Colonic mucosa (tissue), 4 donors: ENCODE results near the gene RIMS3. TPM values are rescaled to one million over a fixed set of nuclear protein-coding genes. Genes with fewer than 3 reads are reported as not detected.

Source experiments
- DNase-seq: peaks from one replicate; pipeline ENCODE4 v3.0.0-alpha.2; 2020
- H3K27ac ChIP-seq: fragments of 200-600 bp; one replicate; pipeline ENCODE4 v1.8.0; 2021
- H3K27me3 ChIP-seq: fragments of 200-600 bp; one replicate; pipeline ENCODE4 v1.8.0; 2021
- H3K36me3 ChIP-seq: fragments of 200-600 bp; one replicate; pipeline ENCODE4 v1.8.0; 2021
- H3K4me1 ChIP-seq: fragments of 200-600 bp; one replicate; pipeline ENCODE4 v1.8.0; 2021; ENCODE audit warnings: mild to moderate bottlenecking
- H3K4me3 ChIP-seq: fragments of 200-600 bp; one replicate; pipeline ENCODE4 v1.8.0; 2021
- H3K9ac ChIP-seq, 2 donors: one replicate each; pipeline ENCODE4 v1.7.0; 2013; ENCODE audit warnings: control low read depth in 2 of 2, low read depth in 2 of 2, low read length in 2 of 2
- H3K9me3 ChIP-seq: fragments of 200-600 bp; one replicate; pipeline ENCODE4 v1.8.0; 2021
- intact Hi-C: fragments of 100-400 bp; cut with DNase I; formaldehyde crosslinking; loops from one replicate; pipeline ENCODE4 v1.14.1; 2022
- total RNA-seq, 2 donors: library from RNA; stranded (reverse); fragmentation: NEBNext Ultra II Directional in 1 of 2; extraction: Animal tissue kit (Norgen Biotek cat#: 25700) in 1 of 2; gene quantifications; one replicate each; pipeline ENCODE4 v1.2.1, GENCODE V29; 2021
- TF ChIP-seq, protein P1 (sequence below): fragments of 200-600 bp; IDR thresholded peaks from one replicate; pipeline ENCODE4 v1.8.0; 2022; ENCODE audit warnings: antibody characterized with exemption, mild to moderate bottlenecking
- donor health status: healthy.
- donor health status: DM: no; HTN: no; CAD: no.
- donor health status: DM: no; HTN: no; CAD: no.

RIMS3 gene
- total RNA-seq, 2 donors from 2014 or later: 7.0 to 9.5 TPM

DNA sequence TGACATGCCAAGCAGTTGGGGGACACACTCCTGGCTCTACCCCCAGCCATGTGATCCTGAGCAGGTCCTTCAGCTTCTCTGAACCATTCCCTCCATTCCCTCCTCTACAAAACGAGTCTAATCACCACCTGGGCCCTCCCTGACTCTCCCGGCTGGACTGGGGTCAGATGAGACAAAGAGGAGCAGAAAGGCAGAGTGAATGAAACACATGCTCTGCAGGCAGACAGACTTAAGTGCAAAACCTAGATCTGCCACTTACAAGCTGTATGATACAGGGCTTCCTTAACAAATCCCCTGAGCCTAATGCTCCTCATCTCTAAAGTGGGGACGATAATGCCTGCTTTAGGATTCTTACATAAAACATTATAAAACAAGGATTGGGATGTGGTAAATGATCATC lies 17.3 kb downstream of the RIMS3 start:
- intact Hi-C loops: no loop called here

DNA sequence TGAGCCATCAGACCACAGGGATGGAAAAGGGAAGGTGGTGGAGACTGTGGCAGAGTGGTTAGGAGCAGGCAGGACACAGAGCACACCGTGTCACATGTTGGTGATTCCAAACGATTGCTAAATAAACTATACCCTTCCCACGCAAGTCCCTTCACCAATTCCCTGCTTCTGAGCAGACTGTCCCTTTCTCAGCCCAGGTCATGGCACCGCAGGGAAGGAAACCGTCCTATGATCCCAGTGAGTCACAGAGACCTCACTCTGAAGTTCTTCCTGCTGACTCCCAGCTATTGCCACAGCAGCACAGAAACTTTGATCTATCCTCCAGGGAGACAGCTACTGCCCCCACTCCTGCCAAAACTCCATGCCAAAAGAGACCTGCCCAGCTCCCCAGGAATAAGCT lies 19.2 kb downstream of the RIMS3 start:
- no peaks in the 10 kb centered on the region for H3K4me1 ChIP-seq
- H3K9ac ChIP-seq: no peak overlapping the region
- no peak overlapping the region for H3K27ac ChIP-seq
- TF ChIP-seq, protein P1, sequence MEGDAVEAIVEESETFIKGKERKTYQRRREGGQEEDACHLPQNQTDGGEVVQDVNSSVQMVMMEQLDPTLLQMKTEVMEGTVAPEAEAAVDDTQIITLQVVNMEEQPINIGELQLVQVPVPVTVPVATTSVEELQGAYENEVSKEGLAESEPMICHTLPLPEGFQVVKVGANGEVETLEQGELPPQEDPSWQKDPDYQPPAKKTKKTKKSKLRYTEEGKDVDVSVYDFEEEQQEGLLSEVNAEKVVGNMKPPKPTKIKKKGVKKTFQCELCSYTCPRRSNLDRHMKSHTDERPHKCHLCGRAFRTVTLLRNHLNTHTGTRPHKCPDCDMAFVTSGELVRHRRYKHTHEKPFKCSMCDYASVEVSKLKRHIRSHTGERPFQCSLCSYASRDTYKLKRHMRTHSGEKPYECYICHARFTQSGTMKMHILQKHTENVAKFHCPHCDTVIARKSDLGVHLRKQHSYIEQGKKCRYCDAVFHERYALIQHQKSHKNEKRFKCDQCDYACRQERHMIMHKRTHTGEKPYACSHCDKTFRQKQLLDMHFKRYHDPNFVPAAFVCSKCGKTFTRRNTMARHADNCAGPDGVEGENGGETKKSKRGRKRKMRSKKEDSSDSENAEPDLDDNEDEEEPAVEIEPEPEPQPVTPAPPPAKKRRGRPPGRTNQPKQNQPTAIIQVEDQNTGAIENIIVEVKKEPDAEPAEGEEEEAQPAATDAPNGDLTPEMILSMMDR: no peak
- DNase-seq: no peak
- H3K4me3 ChIP-seq: no peak overlapping the region
- no peaks in the 10 kb centered on the region for H3K27me3 ChIP-seq
- H3K9me3 ChIP-seq: no peaks in the 10 kb centered on the region
- H3K36me3 ChIP-seq: no peaks in the 10 kb centered on the region
- intact Hi-C loops: no loop called here

More for the DNA sequence above, 17.3 kb downstream of the RIMS3 start:
- Histone ChIP-seq H3K4me1 (no peaks in the 10 kb centered on the region), H3K4me3 (no peak overlapping the region), H3K27me3 (no peaks in the 10 kb centered on the region), H3K36me3 (no peaks in the 10 kb centered on the region), H3K9me3 (no peaks in the 10 kb centered on the region), H3K9ac (no peak overlapping the region), H3K27ac (no peak overlapping the region)
- no peak for DNase-seq
- TF ChIP-seq, protein P1: no peak

DNA sequence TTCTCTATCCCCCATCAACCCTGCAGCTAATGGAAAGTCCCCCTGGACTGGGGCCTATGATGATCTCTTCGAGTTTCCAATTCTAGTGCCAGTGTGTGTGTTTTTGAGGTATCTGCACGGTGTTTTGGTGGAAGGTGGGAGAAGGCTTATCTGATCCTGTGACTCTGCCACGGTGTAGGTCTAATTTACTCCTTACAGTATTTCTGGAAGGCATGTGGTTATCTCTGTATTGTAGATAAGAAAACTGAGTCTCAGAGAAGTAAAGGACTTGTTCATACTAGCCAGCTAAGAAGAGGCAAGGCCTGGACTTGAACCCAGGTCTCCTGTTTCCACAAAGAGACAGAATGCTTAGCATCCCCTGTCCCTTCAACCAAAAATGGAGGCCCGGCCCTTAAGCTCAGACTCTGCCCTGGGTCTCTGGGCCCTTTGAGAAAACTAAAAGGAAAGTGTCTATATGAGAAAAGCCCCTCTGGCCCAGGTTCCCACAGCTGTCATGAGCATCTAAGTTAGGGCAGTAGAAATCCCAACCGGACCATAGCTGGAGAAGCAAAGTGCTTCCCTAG lies 20.3 kb downstream of the RIMS3 start:
- H3K4me3 ChIP-seq: no peak overlapping the region
- TF ChIP-seq, protein P1: no peak
- H3K27me3 ChIP-seq: no peaks in the 10 kb centered on the region
- no peaks in the 10 kb centered on the region for H3K36me3 ChIP-seq
- DNase-seq: no peak
- H3K4me1 ChIP-seq: no peaks in the 10 kb centered on the region
- H3K27ac ChIP-seq: no peak overlapping the region
- intact Hi-C loops: no loop called here
- H3K9ac ChIP-seq: no peak overlapping the region
- no peaks in the 10 kb centered on the region for H3K9me3 ChIP-seq

DNA sequence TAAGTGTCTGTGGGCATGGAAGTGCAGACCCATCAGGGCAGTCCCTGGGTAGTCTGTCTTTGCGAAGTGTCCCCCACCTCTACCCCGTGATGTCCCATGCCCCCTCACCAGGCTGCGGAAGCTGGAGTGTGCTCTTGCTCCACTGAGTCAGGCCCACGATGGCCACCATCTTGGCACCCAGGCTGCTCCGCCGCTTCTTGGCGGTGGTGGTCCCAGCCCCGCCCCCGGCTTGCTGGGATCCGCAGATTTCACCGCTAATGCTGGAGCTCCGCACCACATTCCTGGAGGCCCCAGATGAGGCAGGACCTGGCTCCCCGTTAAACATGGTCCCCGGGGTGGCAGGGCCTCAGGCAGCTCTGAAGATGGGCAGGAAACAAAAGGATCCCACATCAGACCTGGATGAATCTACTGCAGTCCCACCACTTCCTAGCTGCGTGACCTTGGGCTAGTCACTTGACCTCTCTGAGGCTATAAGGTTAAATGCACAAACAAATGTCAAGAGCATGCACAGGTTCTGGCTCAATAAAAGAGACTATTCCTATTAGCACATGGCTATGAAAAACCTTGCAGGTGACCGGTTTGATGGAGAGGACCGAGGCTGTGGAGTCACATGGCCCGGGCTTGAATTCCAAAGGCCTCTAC lies 23.8 kb downstream of the RIMS3 start:
- intact Hi-C loops: no loop called here
- Histone ChIP-seq H3K9ac (no peak overlapping the region), H3K36me3 (no peaks in the 10 kb centered on the region), H3K4me3 (no peak overlapping the region), H3K27ac (no peak overlapping the region), H3K27me3 (no peaks in the 10 kb centered on the region), H3K9me3 (no peaks in the 10 kb centered on the region), H3K4me1 (no peaks in the 10 kb centered on the region)
- TF ChIP-seq, protein P1: no peak
- DNase-seq: no peak

DNA sequence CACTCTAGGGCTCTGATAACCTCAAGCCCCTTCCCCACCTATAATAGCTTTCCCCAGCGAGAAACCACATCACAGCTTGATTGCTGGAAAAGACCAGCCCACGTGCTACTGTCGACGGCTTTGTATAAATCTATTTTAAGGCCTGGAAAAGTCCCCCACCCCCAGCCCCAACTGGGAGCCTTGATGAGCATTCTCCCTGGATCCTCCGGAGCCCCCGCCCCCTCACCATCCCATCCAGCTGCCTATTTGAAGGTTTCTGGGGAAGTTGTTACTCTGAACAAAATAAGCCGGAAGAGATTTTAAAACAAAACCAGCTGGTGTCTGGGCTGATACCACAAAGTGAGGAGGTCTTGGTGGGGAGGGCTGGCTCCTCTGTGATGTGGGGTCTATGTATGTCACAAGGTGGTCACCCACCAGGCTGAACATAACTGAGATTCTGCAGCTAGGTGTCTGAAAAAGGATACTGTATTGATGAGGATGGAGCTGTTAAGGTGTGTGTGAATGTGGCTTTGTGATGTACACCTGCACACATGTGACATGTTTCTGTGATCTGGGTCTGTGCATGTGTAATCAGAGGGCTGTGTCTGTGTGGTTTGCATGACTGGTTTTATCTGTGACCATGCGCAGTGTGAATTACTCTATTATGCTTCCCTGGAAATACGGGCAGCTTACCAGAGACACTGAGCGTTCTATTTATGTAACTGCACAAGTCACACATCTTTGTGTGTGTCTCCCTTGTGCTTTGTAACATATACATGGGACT lies 25.0 kb downstream of the RIMS3 start:
- H3K9me3 ChIP-seq: no peaks in the 10 kb centered on the region
- H3K9ac ChIP-seq: no peak overlapping the region
- no peak overlapping the region for H3K27ac ChIP-seq
- H3K27me3 ChIP-seq: no peaks in the 10 kb centered on the region
- no peaks in the 10 kb centered on the region for H3K36me3 ChIP-seq
- TF ChIP-seq, protein P1: no peak
- no peak for DNase-seq
- no peaks in the 10 kb centered on the region for H3K4me1 ChIP-seq
- intact Hi-C loops: no loop called here
- no peak overlapping the region for H3K4me3 ChIP-seq
